GM12875 (cell line): ENCODE measurements around the gene SLC66A2.

Source experiments
- H3K4me3 ChIP-seq: one replicate; pipeline ENCODE4 v1.5.1; 2011; ENCODE audit warnings: low read depth, low read length, control low read depth
- CTCF ChIP-seq: IDR thresholded peaks from 2 replicates; pipeline ENCODE4 v1.5.1; 2011; ENCODE audit warnings: low read depth, mild to moderate bottlenecking, control low read depth, inconsistent platforms, low read length, moderate library complexity, borderline replicate concordance; ENCODE audit not compliant: insufficient read depth

SLC66A2 gene

GRCh38 chr18:79987566-79987965 lies 36.1 kb upstream of the SLC66A2 start:
- TF ChIP-seq CTCF: no peak
- peak overlapping the region; percentile 87 for H3K4me3 ChIP-seq

GRCh38 chr18:79986726-79987125 lies 35.3 kb upstream of the SLC66A2 start:
- peak overlapping the region; percentile 87 for H3K4me3 ChIP-seq
- TF ChIP-seq CTCF: no peak

GRCh38 chr18:79985172-79985571 lies 33.7 kb upstream of the SLC66A2 start:
- no peak for TF ChIP-seq CTCF
- H3K4me3 ChIP-seq: no peak overlapping the region

- H3K4me3 ChIP-seq: no peak overlapping the region
- TF ChIP-seq CTCF: no peak
These were observed 32.3 kb upstream of the SLC66A2 start for GRCh38 chr18:79983793-79984192.

GRCh38 chr18:79983253-79983652 lies 31.8 kb upstream of the SLC66A2 start:
- H3K4me3 ChIP-seq: no peak overlapping the region

GRCh38 chr18:79982736-79983135 lies 31.3 kb upstream of the SLC66A2 start:
- H3K4me3 ChIP-seq: no peak overlapping the region
- TF ChIP-seq CTCF: no peak

More at GRCh38 chr18:79983253-79983652, 31.8 kb upstream of the SLC66A2 start:
- no peak for TF ChIP-seq CTCF

GRCh38 chr18:79980585-79980984 lies 29.1 kb upstream of the SLC66A2 start:
- no peak overlapping the region for H3K4me3 ChIP-seq
- no peak for TF ChIP-seq CTCF
